Activated naive CD4-positive, alpha-beta T cell treated with anti-CD3 and anti-CD28 coated beads for 36 hours (primary cell): Measurements from ENCODE around the gene PLXNA4. TPM values are rescaled to one million over a fixed set of nuclear protein-coding genes. Genes with fewer than 3 reads are reported as not detected.

Source experiments
- CTCF ChIA-PET: fragments of 350-600 bp; sonication (Branson Sonifier 250); formaldehyde crosslinking; loops from one replicate; lab custom pipeline; 2021; ENCODE audit warnings: antibody characterized with exemption; lab: Charles Lee
- DNase-seq: peaks from one replicate; pipeline ENCODE4 v3.0.0-alpha.2; 2020
- H3K27ac Mint-ChIP-seq: one replicate; pipeline ENCODE4 v1.8.0; 2021; ENCODE audit warnings: mild to moderate bottlenecking, mixed read lengths
- H3K27me3 Mint-ChIP-seq: one replicate; pipeline ENCODE4 v1.8.0; 2021; ENCODE audit warnings: low read depth, mixed read lengths
- H3K36me3 Mint-ChIP-seq: one replicate; pipeline ENCODE4 v1.8.0; 2021; ENCODE audit warnings: low read depth, mixed read lengths
- H3K4me1 Mint-ChIP-seq: one replicate; pipeline ENCODE4 v1.8.0; 2021; ENCODE audit warnings: low read depth, mixed read lengths
- H3K4me3 Mint-ChIP-seq: one replicate; pipeline ENCODE4 v1.8.0; 2021; ENCODE audit warnings: mild to moderate bottlenecking, moderate library complexity, mixed read lengths
- H3K9me3 Mint-ChIP-seq: one replicate; pipeline ENCODE4 v1.8.0; 2021; ENCODE audit warnings: mixed read lengths
- intact Hi-C: fragments of 100-400 bp; cut with micrococcal nuclease; formaldehyde crosslinking; loops from one replicate; pipeline ENCODE4 v1.15.1; 2023
- total RNA-seq, 2 experiments: library from RNA; stranded (reverse); gene quantifications; one replicate each; pipeline ENCODE4 v1.2.3, GENCODE V29; 2021

Gene PLXNA4
- total RNA-seq, 2 experiments from 2014 or later, result 0.02 to 0.05 TPM

DNA sequence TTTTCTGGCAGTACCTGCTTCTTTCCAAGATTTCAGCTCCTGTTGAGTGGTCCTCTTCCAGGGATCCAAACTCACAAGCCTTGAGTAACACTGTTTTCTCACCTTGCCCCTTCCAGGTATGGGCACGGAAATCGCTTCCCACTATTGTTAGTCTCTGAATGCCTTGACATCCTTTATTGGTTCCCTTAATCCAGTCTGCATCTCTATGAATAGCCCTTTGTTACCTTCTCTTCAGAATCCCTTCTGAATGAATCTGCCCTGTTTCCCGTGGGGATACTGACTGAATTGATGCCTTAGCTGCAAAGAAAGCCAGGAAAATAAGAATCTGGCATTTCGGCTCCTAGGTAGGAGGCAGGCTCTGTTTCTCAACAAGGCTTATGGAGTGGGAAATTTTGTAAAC lies 467.7 kb downstream of the PLXNA4 start:
- DNase-seq, result no peak
- Mint-ChIP-seq H3K27ac (no peak overlapping the region), H3K9me3 (no peaks in the 10 kb centered on the region), H3K36me3 (no peaks in the 10 kb centered on the region), H3K27me3 (peaks cover 8% of the 10 kb centered on the region), H3K4me1 (no peaks in the 10 kb centered on the region), H3K4me3 (no peak overlapping the region)
- CTCF ChIA-PET, result no interaction called here
- intact Hi-C loops, result no loop called here

DNA sequence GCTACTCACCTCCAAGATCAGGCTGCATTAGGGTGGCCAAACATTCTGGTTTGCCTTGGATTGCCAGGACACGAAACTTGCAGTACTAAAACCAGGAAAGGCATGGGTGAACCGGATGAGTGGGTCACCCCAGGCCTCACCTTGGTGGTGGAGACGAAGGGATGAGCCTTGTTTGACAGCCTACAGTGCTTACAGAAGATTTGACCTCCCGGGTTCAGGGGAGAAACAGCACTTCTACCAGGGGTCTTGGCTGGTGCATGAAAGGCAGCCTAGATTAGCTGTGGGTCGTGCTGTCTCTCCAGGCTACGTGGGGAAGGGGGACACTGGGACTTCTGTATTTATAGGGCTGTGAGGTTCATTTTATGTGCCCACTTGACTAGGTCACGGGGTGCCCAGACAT lies 469.8 kb downstream of the PLXNA4 start:
- H3K36me3 Mint-ChIP-seq, result no peaks in the 10 kb centered on the region
- no peak overlapping the region for H3K27ac Mint-ChIP-seq
- no peaks in the 10 kb centered on the region for H3K4me1 Mint-ChIP-seq
- H3K4me3 Mint-ChIP-seq, result no peak overlapping the region
- H3K9me3 Mint-ChIP-seq, result no peaks in the 10 kb centered on the region
- DNase-seq, result no peak
- peaks cover 8% of the 10 kb centered on the region for H3K27me3 Mint-ChIP-seq
- intact Hi-C loops, result no loop called here
- CTCF ChIA-PET, result no interaction called here

DNA sequence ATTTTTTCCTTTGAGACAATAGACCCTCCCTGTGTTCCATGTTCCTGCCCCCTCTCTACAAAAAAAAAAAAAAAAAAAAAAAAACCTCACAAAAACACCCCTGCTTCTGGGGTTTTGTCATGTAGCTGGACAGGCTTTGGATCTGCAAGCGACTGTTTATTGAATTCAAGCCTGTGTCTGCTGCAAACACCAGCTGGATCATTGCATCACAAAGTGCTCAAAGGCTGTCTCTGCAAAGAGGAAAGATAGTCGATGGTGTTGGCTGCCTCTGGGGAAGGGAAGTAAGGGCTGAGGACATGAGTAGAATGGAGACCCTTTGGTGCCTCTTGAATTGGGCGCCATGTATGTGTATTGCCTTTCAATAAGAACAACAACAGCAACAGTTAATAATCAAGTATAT lies 471.2 kb downstream of the PLXNA4 start:
- Mint-ChIP-seq H3K4me1 (no peaks in the 10 kb centered on the region), H3K27me3 (peaks cover 8% of the 10 kb centered on the region), H3K9me3 (no peaks in the 10 kb centered on the region), H3K4me3 (no peak overlapping the region), H3K36me3 (no peaks in the 10 kb centered on the region), H3K27ac (no peak overlapping the region)
- intact Hi-C loops, result no loop called here
- CTCF ChIA-PET, result no interaction called here
- no peak for DNase-seq

DNA sequence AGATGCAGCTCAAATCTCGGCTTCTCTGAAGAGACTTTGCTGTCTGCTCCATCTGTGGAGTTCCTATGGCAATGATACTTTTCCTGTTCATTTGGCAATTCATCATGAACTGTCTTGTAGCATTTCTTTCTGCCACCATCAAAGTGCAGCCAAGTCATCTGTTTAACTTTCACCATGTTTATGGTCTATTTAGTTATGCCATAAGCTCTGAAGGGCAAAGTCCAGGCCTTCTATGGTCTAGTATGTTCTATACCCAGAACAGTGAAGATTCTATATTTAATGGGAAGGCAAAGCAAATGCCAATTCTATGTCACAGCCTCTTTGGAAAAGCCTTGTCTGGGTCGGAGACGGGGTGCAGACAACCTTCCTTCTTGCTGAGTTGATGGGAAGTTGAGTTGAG lies 472.6 kb downstream of the PLXNA4 start:
- no peak overlapping the region for H3K4me3 Mint-ChIP-seq
- no peak overlapping the region for H3K27ac Mint-ChIP-seq
- CTCF ChIA-PET, result no interaction called here

DNA sequence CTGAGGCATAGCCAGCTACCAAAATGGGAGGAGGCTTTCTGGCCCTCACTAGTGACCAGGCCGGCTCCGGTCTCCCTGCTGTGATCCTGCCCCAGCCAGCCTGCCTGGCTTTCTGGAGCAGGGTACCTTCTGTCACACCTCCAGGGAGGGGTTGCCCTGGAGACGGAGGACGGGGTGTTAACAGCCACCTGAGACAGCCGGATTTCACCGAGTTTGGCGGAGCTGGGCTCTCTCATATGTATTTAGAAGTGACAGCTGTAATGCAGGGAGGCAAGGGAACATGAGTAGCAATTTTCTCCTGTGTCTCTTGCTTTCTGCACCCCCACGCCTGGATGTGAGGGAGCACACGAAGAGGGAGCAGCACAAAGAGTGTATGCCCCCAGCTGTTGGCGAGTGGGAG lies 473.3 kb downstream of the PLXNA4 start:
- no peaks in the 10 kb centered on the region for H3K4me1 Mint-ChIP-seq
- no peaks in the 10 kb centered on the region for H3K9me3 Mint-ChIP-seq
- H3K36me3 Mint-ChIP-seq, result no peaks in the 10 kb centered on the region
- peaks cover 7% of the 10 kb centered on the region for H3K27me3 Mint-ChIP-seq
- no peak overlapping the region for H3K27ac Mint-ChIP-seq
- CTCF ChIA-PET, result no interaction called here
- no peak overlapping the region for H3K4me3 Mint-ChIP-seq
- DNase-seq, result no peak
- intact Hi-C loops, result no loop called here

More for the DNA sequence above, 472.6 kb downstream of the PLXNA4 start:
- H3K36me3 Mint-ChIP-seq, result no peaks in the 10 kb centered on the region
- no peaks in the 10 kb centered on the region for H3K9me3 Mint-ChIP-seq
- H3K27me3 Mint-ChIP-seq, result peaks cover 7% of the 10 kb centered on the region
- H3K4me1 Mint-ChIP-seq, result no peaks in the 10 kb centered on the region
- DNase-seq, result no peak
- intact Hi-C loops, result no loop called here

DNA sequence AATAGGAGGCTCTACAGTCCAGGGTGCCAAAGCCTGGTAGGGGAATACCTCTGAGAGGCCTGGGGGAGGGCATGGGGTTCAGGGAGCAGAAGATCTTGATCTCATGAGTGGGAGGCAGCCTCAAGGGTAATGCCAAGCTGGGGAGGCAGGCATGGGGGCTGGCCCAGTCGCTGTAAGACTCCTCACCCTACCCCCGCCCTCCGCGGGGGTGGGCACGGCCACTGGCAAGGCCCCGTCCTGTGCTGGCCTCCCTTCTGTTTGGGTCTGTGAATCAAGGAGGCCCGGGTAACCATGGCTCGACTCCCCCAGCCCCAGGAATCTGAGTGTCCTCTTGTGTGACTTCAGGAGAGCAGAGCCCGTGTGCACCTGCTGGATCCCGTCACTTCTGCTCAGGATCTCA lies 473.9 kb downstream of the PLXNA4 start:
- H3K4me1 Mint-ChIP-seq, result no peaks in the 10 kb centered on the region
- no peak overlapping the region for H3K4me3 Mint-ChIP-seq
- H3K9me3 Mint-ChIP-seq, result no peaks in the 10 kb centered on the region
- H3K27ac Mint-ChIP-seq, result no peak overlapping the region
- no peak for DNase-seq
- H3K36me3 Mint-ChIP-seq, result no peaks in the 10 kb centered on the region
- intact Hi-C loops, result no loop called here
- CTCF ChIA-PET, result no interaction called here
- peaks cover 7% of the 10 kb centered on the region for H3K27me3 Mint-ChIP-seq

DNA sequence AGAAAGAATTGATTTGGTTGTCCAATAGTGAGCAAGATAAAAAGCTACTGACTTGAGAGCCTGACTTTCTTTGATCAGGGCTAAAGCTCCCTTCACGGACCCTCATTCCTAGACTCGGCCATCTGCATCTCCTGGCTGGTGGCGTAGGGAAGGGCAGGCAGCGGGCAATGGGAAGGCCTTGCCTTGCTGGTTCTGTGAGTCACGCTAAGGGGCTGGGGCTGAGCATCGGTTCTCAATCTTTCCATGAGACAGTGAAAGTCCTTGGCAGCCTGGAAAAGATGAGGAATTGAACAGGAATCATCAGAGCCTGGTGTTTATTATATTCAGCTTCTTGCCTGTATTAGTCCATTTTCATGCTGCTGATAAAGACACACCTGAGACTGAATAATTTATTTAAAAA lies 475.3 kb downstream of the PLXNA4 start:
- no peaks in the 10 kb centered on the region for H3K9me3 Mint-ChIP-seq
- intact Hi-C loops, result no loop called here
- H3K4me3 Mint-ChIP-seq, result no peak overlapping the region
- peaks cover 2% of the 10 kb centered on the region for H3K27me3 Mint-ChIP-seq
- DNase-seq, result no peak
- CTCF ChIA-PET, result no interaction called here
- H3K4me1 Mint-ChIP-seq, result no peaks in the 10 kb centered on the region
- H3K36me3 Mint-ChIP-seq, result no peaks in the 10 kb centered on the region
- H3K27ac Mint-ChIP-seq, result no peak overlapping the region

DNA sequence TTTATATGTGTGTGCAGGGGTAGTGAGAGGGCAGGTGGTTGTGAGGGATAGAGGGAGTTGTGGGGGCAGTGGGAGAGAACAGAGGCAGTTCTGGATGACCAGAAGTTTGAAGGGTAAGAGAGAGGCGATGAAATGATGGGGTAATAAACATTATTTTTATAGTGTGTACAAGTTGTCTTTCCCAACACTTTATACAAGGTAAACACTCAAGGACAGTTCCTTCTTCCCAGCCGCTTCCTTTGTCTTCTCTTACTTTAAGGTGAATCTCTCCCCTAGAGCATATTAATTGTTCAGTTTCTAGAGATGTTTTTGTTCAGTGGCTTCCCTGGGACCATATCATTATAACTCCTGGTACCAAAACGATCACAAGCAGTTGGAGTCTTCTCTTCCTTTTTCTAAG lies 475.8 kb downstream of the PLXNA4 start:
- Mint-ChIP-seq H3K27me3 (peaks cover 2% of the 10 kb centered on the region), H3K27ac (no peak overlapping the region), H3K36me3 (no peaks in the 10 kb centered on the region), H3K4me3 (no peak overlapping the region), H3K9me3 (no peaks in the 10 kb centered on the region), H3K4me1 (no peaks in the 10 kb centered on the region)
- CTCF ChIA-PET, result no interaction called here
- DNase-seq, result no peak
- intact Hi-C loops, result no loop called here

DNA sequence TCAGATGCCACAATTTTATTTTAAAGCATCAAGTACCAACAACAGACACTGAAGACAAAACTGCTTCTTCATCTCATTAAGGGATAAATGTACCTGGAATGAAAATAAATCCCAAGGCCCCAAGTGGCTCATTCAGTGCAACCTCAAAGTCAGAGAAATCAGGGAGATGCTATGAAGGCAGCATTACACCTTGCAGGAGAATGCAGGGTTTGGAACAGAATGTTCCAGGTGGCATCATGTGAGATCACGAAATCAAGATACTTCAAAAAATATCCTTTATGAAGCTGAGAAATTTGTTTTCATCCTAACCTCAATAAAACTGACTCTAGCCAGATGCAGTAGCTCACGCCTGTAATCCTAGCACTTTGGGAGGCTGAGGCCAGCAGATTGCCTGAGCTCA lies 477.1 kb downstream of the PLXNA4 start:
- no peaks in the 10 kb centered on the region for H3K9me3 Mint-ChIP-seq
- peaks cover 2% of the 10 kb centered on the region for H3K27me3 Mint-ChIP-seq
- no peak for DNase-seq
- CTCF ChIA-PET, result no interaction called here
- intact Hi-C loops, result no loop called here
- no peak overlapping the region for H3K27ac Mint-ChIP-seq
- H3K4me1 Mint-ChIP-seq, result no peaks in the 10 kb centered on the region
- H3K36me3 Mint-ChIP-seq, result no peaks in the 10 kb centered on the region
- no peak overlapping the region for H3K4me3 Mint-ChIP-seq

DNA sequence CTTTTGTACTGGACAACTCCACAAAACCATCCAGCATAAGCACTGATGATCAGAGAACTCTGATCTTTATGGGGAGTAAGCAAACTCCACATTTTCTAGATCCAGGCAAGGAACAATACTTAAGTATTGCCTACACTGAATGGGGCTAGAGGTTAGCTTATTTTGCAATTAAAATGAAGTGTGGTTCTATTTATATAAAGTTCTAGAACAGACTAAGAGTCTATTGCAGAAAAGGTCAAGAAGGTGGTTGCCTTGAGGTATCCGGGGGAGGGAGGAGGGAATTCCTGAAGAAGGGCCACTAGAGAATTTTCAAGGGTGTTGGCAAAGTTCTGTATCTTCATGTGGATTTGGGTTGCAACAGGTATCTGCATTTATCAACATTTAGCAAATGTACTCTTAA lies 477.9 kb downstream of the PLXNA4 start:
- intact Hi-C loops, result no loop called here
- Mint-ChIP-seq H3K4me1 (no peaks in the 10 kb centered on the region), H3K4me3 (no peak overlapping the region), H3K27ac (no peak overlapping the region), H3K36me3 (no peaks in the 10 kb centered on the region), H3K27me3 (peaks cover 2% of the 10 kb centered on the region), H3K9me3 (no peaks in the 10 kb centered on the region)
- CTCF ChIA-PET, result no interaction called here
- DNase-seq, result no peak

DNA sequence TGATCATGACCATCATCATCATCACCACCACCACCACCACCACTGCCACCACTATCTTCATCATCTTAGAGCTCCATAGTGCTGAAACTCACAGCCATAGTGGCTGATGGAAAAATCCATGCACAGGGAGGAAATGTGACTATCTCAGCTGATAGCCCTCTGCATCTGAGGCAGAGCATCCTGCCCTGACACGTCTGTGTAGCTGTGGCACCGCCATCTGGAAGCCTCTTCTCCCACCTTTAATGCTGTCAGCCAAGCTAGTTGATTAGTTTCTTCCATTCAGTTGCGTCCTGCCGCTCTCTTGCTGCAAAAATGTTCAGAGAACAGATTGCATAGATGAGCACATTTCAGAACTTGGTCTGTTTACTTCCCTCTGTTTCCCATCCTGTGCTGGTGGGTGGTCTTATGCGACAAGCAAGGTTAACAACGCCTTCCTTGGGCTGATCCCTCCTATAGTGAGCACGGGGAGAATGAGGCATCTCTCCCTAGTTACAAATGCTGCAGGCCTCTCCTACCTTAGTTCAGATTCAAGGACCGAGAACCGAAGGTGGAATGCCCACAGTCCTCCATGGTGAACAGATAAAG lies 478.6 kb downstream of the PLXNA4 start:
- intact Hi-C loops, result no loop called here
- CTCF ChIA-PET, result no interaction called here

DNA sequence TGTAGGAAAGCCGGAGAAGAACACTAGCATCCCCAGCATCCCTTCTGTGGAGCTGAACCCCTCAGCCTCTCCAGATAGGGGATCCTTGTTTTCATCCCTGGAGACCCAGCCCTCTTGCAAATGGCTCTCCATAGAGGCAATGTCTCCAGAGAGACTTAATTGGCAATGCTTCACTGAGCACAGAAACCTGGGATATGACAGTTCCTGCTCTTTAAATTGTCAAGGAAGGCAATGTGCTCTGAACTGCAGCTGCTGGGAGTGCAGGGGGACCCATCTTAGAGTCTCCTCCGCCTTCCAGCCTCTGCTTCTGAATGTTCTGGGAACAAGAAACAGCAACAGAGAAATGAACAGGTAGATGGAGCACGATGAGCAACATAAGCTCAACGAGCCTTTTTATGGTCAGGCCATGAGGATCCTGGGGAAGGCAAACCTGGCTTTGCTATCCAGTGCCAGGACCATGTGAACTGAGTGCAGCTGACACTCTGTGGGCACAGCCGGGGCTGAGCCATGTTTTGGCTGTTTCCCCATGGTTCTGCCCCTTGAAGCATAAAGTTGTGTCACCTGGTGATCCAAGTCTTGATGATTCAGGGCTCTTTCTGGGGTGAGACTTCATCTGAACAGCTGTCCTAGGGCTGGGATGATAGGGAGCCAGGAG lies 481.0 kb downstream of the PLXNA4 start:
- Mint-ChIP-seq H3K9me3 (no peaks in the 10 kb centered on the region), H3K36me3 (no peaks in the 10 kb centered on the region), H3K4me3 (no peak overlapping the region), H3K27ac (no peak overlapping the region), H3K4me1 (no peaks in the 10 kb centered on the region), H3K27me3 (peaks cover 2% of the 10 kb centered on the region)
- CTCF ChIA-PET, result no interaction called here
- no peak for DNase-seq
- intact Hi-C loops, result no loop called here

More for the DNA sequence above, 478.6 kb downstream of the PLXNA4 start:
- Mint-ChIP-seq H3K4me1 (no peaks in the 10 kb centered on the region), H3K36me3 (no peaks in the 10 kb centered on the region), H3K9me3 (no peaks in the 10 kb centered on the region), H3K4me3 (no peak overlapping the region), H3K27ac (no peak overlapping the region), H3K27me3 (peaks cover 2% of the 10 kb centered on the region)
- DNase-seq, result no peak

DNA sequence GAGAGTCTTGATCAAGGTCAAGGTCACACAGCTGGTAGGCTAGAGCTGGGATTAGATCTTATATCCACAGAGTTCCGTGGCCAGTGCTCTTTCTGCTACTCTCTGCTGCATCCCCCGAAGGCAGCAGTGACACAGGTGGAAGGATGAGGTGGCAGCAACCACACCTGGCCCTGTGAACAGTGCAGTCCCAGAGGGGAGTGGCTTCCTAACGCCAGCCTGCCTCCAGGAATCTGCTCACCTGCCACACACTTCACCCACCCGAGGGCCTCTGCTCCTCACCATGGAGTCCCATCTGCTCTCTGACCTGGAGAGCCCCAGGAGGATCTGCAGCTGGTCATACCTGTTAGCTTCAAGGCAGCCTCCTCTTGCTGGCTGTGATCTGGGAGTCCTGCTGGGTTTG lies 484.2 kb downstream of the PLXNA4 start:
- H3K27ac Mint-ChIP-seq, result no peak overlapping the region

More for the DNA sequence above, 484.2 kb downstream of the PLXNA4 start:
- Mint-ChIP-seq H3K9me3 (no peaks in the 10 kb centered on the region), H3K36me3 (no peaks in the 10 kb centered on the region), H3K4me3 (no peak overlapping the region), H3K4me1 (no peaks in the 10 kb centered on the region), H3K27me3 (peaks cover 2% of the 10 kb centered on the region)
- CTCF ChIA-PET, result no interaction called here
- intact Hi-C loops, result no loop called here
- DNase-seq, result no peak
